CD4-positive, alpha-beta memory T cell (primary cell): Measurements from ENCODE around the gene ARHGAP42. TPM values are rescaled to one million over a fixed set of nuclear protein-coding genes. Genes with fewer than 3 reads are reported as not detected.

ENCODE experiments used
- CTCF ChIA-PET: fragments of 350-600 bp; sonication (Branson Sonifier 250); formaldehyde crosslinking; loops from one replicate; lab custom pipeline; 2021; ENCODE audit warnings: inconsistent platforms; ENCODE audit not compliant: partially characterized antibody; lab: Charles Lee
- POLR2A ChIA-PET: fragments of 350-600 bp; sonication (Branson Sonifier 250); formaldehyde crosslinking; loops from one replicate; lab custom pipeline; 2021; ENCODE audit not compliant: partially characterized antibody; lab: Charles Lee
- DNase-seq, 5 donors: peaks; one replicate each; pipeline versions ENCODE4 v3.0.0 to v3.0.0-alpha.2; 2020 to 2022; ENCODE audit warnings: mixed read lengths in 1 of 5
- H3K27ac ChIP-seq: one replicate; pipeline ENCODE4 v1.7.0; 2013; ENCODE audit warnings: low read depth, low read length
- H3K27me3 ChIP-seq: 2 replicates; pipeline ENCODE4 v1.7.0; 2013; ENCODE audit warnings: mild to moderate bottlenecking, low read length, moderate library complexity; ENCODE audit not compliant: insufficient read depth
- H3K36me3 ChIP-seq: 2 replicates; pipeline ENCODE4 v1.7.0; 2013; ENCODE audit warnings: mild to moderate bottlenecking, low read length, moderate library complexity; ENCODE audit not compliant: insufficient read depth
- H3K4me1 ChIP-seq: 2 replicates; pipeline ENCODE4 v1.7.0; 2013; ENCODE audit warnings: mild to moderate bottlenecking, low read length, moderate library complexity; ENCODE audit not compliant: insufficient read depth
- H3K4me3 ChIP-seq, 2 donors: one replicate each; pipeline ENCODE4 v1.7.0; 2013; ENCODE audit warnings: low read length in 2 of 2, mild to moderate bottlenecking in 1 of 2
- H3K9me3 ChIP-seq, 2 donors: one replicate each; pipeline ENCODE4 v1.7.0; 2013; ENCODE audit warnings: low read length in 2 of 2, control low read depth in 1 of 2; ENCODE audit not compliant: control insufficient read depth in 1 of 2
- H3K27ac Mint-ChIP-seq, 7 donors: one replicate each; pipeline ENCODE4 v1.8.0; 2020 to 2021; ENCODE audit warnings: mixed read lengths in 7 of 7, mild to moderate bottlenecking in 6 of 7, inconsistent platforms in 3 of 7, moderate library complexity in 3 of 7
- H3K27me3 Mint-ChIP-seq, 2 donors: one replicate each; pipeline ENCODE4 v1.8.0; 2020 to 2021; ENCODE audit warnings: mixed read lengths in 2 of 2
- H3K36me3 Mint-ChIP-seq, 2 donors: one replicate each; pipeline ENCODE4 v1.8.0; 2020 to 2021; ENCODE audit warnings: mixed read lengths in 2 of 2, inconsistent platforms in 1 of 2, mild to moderate bottlenecking in 1 of 2
- H3K4me1 Mint-ChIP-seq, 4 donors: one replicate each; pipeline ENCODE4 v1.8.0; 2020 to 2021; ENCODE audit warnings: mixed read lengths in 4 of 4, mild to moderate bottlenecking in 1 of 4
- H3K4me3 Mint-ChIP-seq, 8 donors: one replicate each; pipeline ENCODE4 v1.8.0; 2020 to 2021; ENCODE audit warnings: mixed read lengths in 8 of 8, mild to moderate bottlenecking in 7 of 8, moderate library complexity in 6 of 8, inconsistent platforms in 3 of 8
- H3K9me3 Mint-ChIP-seq, 8 donors: one replicate each; pipeline ENCODE4 v1.8.0; 2020 to 2021; ENCODE audit warnings: mixed read lengths in 8 of 8, mild to moderate bottlenecking in 5 of 8, inconsistent platforms in 3 of 8, moderate library complexity in 1 of 8
- intact Hi-C: fragments of 100-400 bp; cut with micrococcal nuclease; formaldehyde crosslinking; loops from one replicate; pipeline ENCODE4 v1.15.1; 2023
- polyA plus RNA-seq, 2 donors: library from polyadenylated mRNA; unstranded; fragments of 300-500 nt; fragmentation: Illumina TruSeq; gene quantifications; one replicate each; pipeline ENCODE4 v1.2.3, GENCODE V29; 2021
- total RNA-seq, 2 experiments: library from RNA; stranded (reverse); gene quantifications; one replicate each; pipeline ENCODE4 v1.2.3, GENCODE V29; 2021

The ARHGAP42 gene
- total and polyA plus RNA-seq, 4 experiments from 2014 or later = not detected

GRCh38 chr11:100903284-100903683 is 216.2 kb downstream of the ARHGAP42 start:
- H3K4me1 Mint-ChIP-seq = no peaks in the 10 kb centered on the region
- ChIA-PET CTCF (no interaction called here), POLR2A (no interaction called here)
- Histone ChIP-seq H3K9me3 (no peaks in the 10 kb centered on the region), H3K27me3 (no peaks in the 10 kb centered on the region), H3K36me3 (no peaks in the 10 kb centered on the region), H3K4me1 (no peaks in the 10 kb centered on the region), H3K4me3 (no peak overlapping the region), H3K27ac (no peak overlapping the region)
- H3K27ac Mint-ChIP-seq = no peak overlapping the region
- peaks cover 2 to 19% (median 13%) of the 10 kb centered on the region in 8 donors for H3K9me3 Mint-ChIP-seq
- intact Hi-C loops = no loop called here
- peaks cover 0 to 2% of the 10 kb centered on the region in 2 donors for H3K27me3 Mint-ChIP-seq
- no peak overlapping the region for H3K4me3 Mint-ChIP-seq
- DNase-seq = no peak
- no peaks in the 10 kb centered on the region for H3K36me3 Mint-ChIP-seq

GRCh38 chr11:100905684-100906083 is 218.6 kb downstream of the ARHGAP42 start:
- ChIA-PET POLR2A (no interaction called here), CTCF (no interaction called here)
- H3K27ac ChIP-seq = no peak overlapping the region
- no peak overlapping the region for H3K27ac Mint-ChIP-seq
- no peaks in the 10 kb centered on the region for H3K4me1 ChIP-seq
- no peaks in the 10 kb centered on the region for H3K4me1 Mint-ChIP-seq
- no peak for DNase-seq
- no peak overlapping the region for H3K4me3 Mint-ChIP-seq
- no peaks in the 10 kb centered on the region for H3K27me3 ChIP-seq
- peaks cover 2 to 13% (median 7%) of the 10 kb centered on the region in 8 donors for H3K9me3 Mint-ChIP-seq
- no peaks in the 10 kb centered on the region for H3K36me3 Mint-ChIP-seq
- no peaks in the 10 kb centered on the region for H3K36me3 ChIP-seq
- intact Hi-C loops = no loop called here
- H3K9me3 ChIP-seq = no peaks in the 10 kb centered on the region
- no peak overlapping the region for H3K4me3 ChIP-seq
- H3K27me3 Mint-ChIP-seq = peaks cover 0 to 2% of the 10 kb centered on the region in 2 donors

- no peak for DNase-seq
- H3K4me3 ChIP-seq = no peak overlapping the region
- no peaks in the 10 kb centered on the region for H3K27me3 ChIP-seq
- no peaks in the 10 kb centered on the region for H3K36me3 Mint-ChIP-seq
- H3K4me1 ChIP-seq = no peaks in the 10 kb centered on the region
- no peaks in the 10 kb centered on the region for H3K9me3 ChIP-seq
- ChIA-PET CTCF (interaction anchor here (0.7 kb wide), 1 partner anchor 60 kb away, joined by 4 read pairs; no protein-coding TSS in a partner anchor), POLR2A (no interaction called here)
- peaks cover 0 to 2% of the 10 kb centered on the region in 2 donors for H3K27me3 Mint-ChIP-seq
- H3K4me3 Mint-ChIP-seq = no peak overlapping the region
- no peaks in the 10 kb centered on the region for H3K4me1 Mint-ChIP-seq
- H3K36me3 ChIP-seq = no peaks in the 10 kb centered on the region
- peaks cover 0 to 9% (median 5%) of the 10 kb centered on the region in 8 donors for H3K9me3 Mint-ChIP-seq
- no peak overlapping the region for H3K27ac ChIP-seq
- no peak overlapping the region for H3K27ac Mint-ChIP-seq
- intact Hi-C loops = no loop called here
These were observed 221.7 kb downstream of the ARHGAP42 start for GRCh38 chr11:100908746-100909145.

- Mint-ChIP-seq H3K27me3 (peaks cover 0 to 2% of the 10 kb centered on the region in 2 donors), H3K9me3 (peaks cover 0 to 8% (median 3%) of the 10 kb centered on the region in 8 donors), H3K36me3 (no peaks in the 10 kb centered on the region), H3K4me3 (no peak overlapping the region), H3K4me1 (no peaks in the 10 kb centered on the region), H3K27ac (no peak overlapping the region)
- H3K4me1 ChIP-seq = no peaks in the 10 kb centered on the region
- ChIA-PET CTCF (no interaction called here), POLR2A (no interaction called here)
- no peaks in the 10 kb centered on the region for H3K9me3 ChIP-seq
- no peaks in the 10 kb centered on the region for H3K36me3 ChIP-seq
- H3K4me3 ChIP-seq = no peak overlapping the region
- no peak for DNase-seq
- no peaks in the 10 kb centered on the region for H3K27me3 ChIP-seq
- intact Hi-C loops = no loop called here
- no peak overlapping the region for H3K27ac ChIP-seq
These were observed 223.7 kb downstream of the ARHGAP42 start for GRCh38 chr11:100910808-100911207.

- ChIA-PET CTCF (no interaction called here), POLR2A (no interaction called here)
- Histone ChIP-seq H3K27me3 (no peaks in the 10 kb centered on the region), H3K9me3 (no peaks in the 10 kb centered on the region), H3K36me3 (no peaks in the 10 kb centered on the region), H3K4me3 (no peak overlapping the region), H3K27ac (no peak overlapping the region), H3K4me1 (no peaks in the 10 kb centered on the region)
- H3K27me3 Mint-ChIP-seq = no peaks in the 10 kb centered on the region
- H3K36me3 Mint-ChIP-seq = no peaks in the 10 kb centered on the region
- intact Hi-C loops = no loop called here
- peaks cover 0 to 11% (median 0%) of the 10 kb centered on the region in 8 donors for H3K9me3 Mint-ChIP-seq
- no peaks in the 10 kb centered on the region for H3K4me1 Mint-ChIP-seq
- H3K4me3 Mint-ChIP-seq = no peak overlapping the region
- no peak overlapping the region for H3K27ac Mint-ChIP-seq
- no peak for DNase-seq
These were observed 227.5 kb downstream of the ARHGAP42 start for GRCh38 chr11:100914415-100915110.

- Mint-ChIP-seq H3K9me3 (peaks cover 0 to 8% (median 0%) of the 10 kb centered on the region in 8 donors), H3K36me3 (no peaks in the 10 kb centered on the region), H3K27me3 (no peaks in the 10 kb centered on the region), H3K4me3 (no peak overlapping the region), H3K27ac (no peak overlapping the region), H3K4me1 (no peaks in the 10 kb centered on the region)
- intact Hi-C loops = no loop called here
- Histone ChIP-seq H3K4me1 (no peaks in the 10 kb centered on the region), H3K4me3 (no peak overlapping the region), H3K36me3 (no peaks in the 10 kb centered on the region), H3K9me3 (no peaks in the 10 kb centered on the region), H3K27ac (no peak overlapping the region), H3K27me3 (no peaks in the 10 kb centered on the region)
- DNase-seq = no peak
- ChIA-PET POLR2A (no interaction called here), CTCF (no interaction called here)
These were observed 231.7 kb downstream of the ARHGAP42 start for GRCh38 chr11:100918551-100919500.

GRCh38 chr11:100920593-100920992 is 233.5 kb downstream of the ARHGAP42 start:
- ChIA-PET CTCF (no interaction called here), POLR2A (no interaction called here)
- Histone ChIP-seq H3K27ac (no peak overlapping the region), H3K9me3 (no peaks in the 10 kb centered on the region), H3K27me3 (no peaks in the 10 kb centered on the region), H3K36me3 (no peaks in the 10 kb centered on the region), H3K4me3 (no peak overlapping the region), H3K4me1 (no peaks in the 10 kb centered on the region)
- no peak overlapping the region for H3K4me3 Mint-ChIP-seq
- H3K27ac Mint-ChIP-seq = no peak overlapping the region
- DNase-seq = no peak
- H3K36me3 Mint-ChIP-seq = no peaks in the 10 kb centered on the region
- no peaks in the 10 kb centered on the region for H3K27me3 Mint-ChIP-seq
- H3K9me3 Mint-ChIP-seq = peaks cover 0 to 6% (median 0%) of the 10 kb centered on the region in 8 donors
- H3K4me1 Mint-ChIP-seq = no peaks in the 10 kb centered on the region
- intact Hi-C loops = no loop called here
